Measurements from ENCODE around the gene SLC45A1.

The SLC45A1 gene

GRCh38 chr1:8324176-8324810, 6.4 kb downstream of the SLC45A1 start:
- Mint-ChIP-seq H3K4me1 (no peaks in the 10 kb centered on the region), H3K4me3 (no peak overlapping the region), H3K27ac (no peak overlapping the region), H3K27me3 (no peaks in the 10 kb centered on the region), H3K36me3 (no peaks in the 10 kb centered on the region), H3K9me3 (no peaks in the 10 kb centered on the region)

- H3K9me3 Mint-ChIP-seq: no peaks in the 10 kb centered on the region
- H3K4me3 Mint-ChIP-seq: no peak overlapping the region
- no peak overlapping the region for H3K27ac Mint-ChIP-seq
- H3K27me3 Mint-ChIP-seq: no peaks in the 10 kb centered on the region
- H3K36me3 Mint-ChIP-seq: no peaks in the 10 kb centered on the region
- H3K4me1 Mint-ChIP-seq: no peaks in the 10 kb centered on the region
These were observed 7.9 kb downstream of the SLC45A1 start for GRCh38 chr1:8325771-8326170.

- Mint-ChIP-seq H3K4me1 (no peaks in the 10 kb centered on the region), H3K27ac (no peak overlapping the region), H3K4me3 (no peak overlapping the region), H3K36me3 (no peaks in the 10 kb centered on the region), H3K9me3 (no peaks in the 10 kb centered on the region), H3K27me3 (no peaks in the 10 kb centered on the region)
These were observed 8.4 kb downstream of the SLC45A1 start for GRCh38 chr1:8326265-8326664.

- no peaks in the 10 kb centered on the region for H3K36me3 Mint-ChIP-seq
- no peaks in the 10 kb centered on the region for H3K9me3 Mint-ChIP-seq
- no peaks in the 10 kb centered on the region for H3K4me1 Mint-ChIP-seq
- H3K4me3 Mint-ChIP-seq: no peak overlapping the region
- H3K27ac Mint-ChIP-seq: no peak overlapping the region
- H3K27me3 Mint-ChIP-seq: no peaks in the 10 kb centered on the region
These were observed 10.4 kb downstream of the SLC45A1 start for GRCh38 chr1:8328271-8328670.

- Mint-ChIP-seq H3K9me3 (no peaks in the 10 kb centered on the region), H3K27ac (no peak overlapping the region), H3K4me3 (no peak overlapping the region)
These were observed 11.5 kb downstream of the SLC45A1 start for GRCh38 chr1:8329439-8329838.

GRCh38 chr1:8329858-8330257, 11.9 kb downstream of the SLC45A1 start:
- Mint-ChIP-seq H3K27ac (no peak overlapping the region), H3K9me3 (no peaks in the 10 kb centered on the region), H3K27me3 (no peaks in the 10 kb centered on the region), H3K36me3 (no peaks in the 10 kb centered on the region), H3K4me3 (no peak overlapping the region), H3K4me1 (no peaks in the 10 kb centered on the region)

More at GRCh38 chr1:8329439-8329838, 11.5 kb downstream of the SLC45A1 start:
- Mint-ChIP-seq H3K27me3 (no peaks in the 10 kb centered on the region), H3K36me3 (no peaks in the 10 kb centered on the region), H3K4me1 (no peaks in the 10 kb centered on the region)

- no peaks in the 10 kb centered on the region for H3K36me3 Mint-ChIP-seq
- H3K27ac Mint-ChIP-seq: no peak overlapping the region
- no peaks in the 10 kb centered on the region for H3K27me3 Mint-ChIP-seq
- no peak overlapping the region for H3K4me3 Mint-ChIP-seq
- no peaks in the 10 kb centered on the region for H3K9me3 Mint-ChIP-seq
- H3K4me1 Mint-ChIP-seq: no peaks in the 10 kb centered on the region
These were observed 12.6 kb downstream of the SLC45A1 start for GRCh38 chr1:8330271-8331125.

- Mint-ChIP-seq H3K4me1 (no peaks in the 10 kb centered on the region), H3K4me3 (no peak overlapping the region), H3K9me3 (no peaks in the 10 kb centered on the region), H3K36me3 (peaks cover 2% of the 10 kb centered on the region), H3K27me3 (no peaks in the 10 kb centered on the region), H3K27ac (no peak overlapping the region)
These were observed 14.9 kb downstream of the SLC45A1 start for GRCh38 chr1:8332806-8333205.

GRCh38 chr1:8333246-8333987, 15.5 kb downstream of the SLC45A1 start:
- Mint-ChIP-seq H3K27ac (no peak overlapping the region), H3K4me3 (no peak overlapping the region), H3K36me3 (peaks cover 2% of the 10 kb centered on the region), H3K9me3 (no peaks in the 10 kb centered on the region), H3K4me1 (no peaks in the 10 kb centered on the region), H3K27me3 (no peaks in the 10 kb centered on the region)

- Mint-ChIP-seq H3K36me3 (peaks cover 2% of the 10 kb centered on the region), H3K4me3 (no peak overlapping the region), H3K9me3 (no peaks in the 10 kb centered on the region), H3K27ac (no peak overlapping the region), H3K4me1 (no peaks in the 10 kb centered on the region), H3K27me3 (no peaks in the 10 kb centered on the region)
These were observed 16.4 kb downstream of the SLC45A1 start for GRCh38 chr1:8334106-8334851.

GRCh38 chr1:8335246-8335645, 17.3 kb downstream of the SLC45A1 start:
- no peak overlapping the region for H3K27ac Mint-ChIP-seq
- H3K4me3 Mint-ChIP-seq: no peak overlapping the region
- H3K36me3 Mint-ChIP-seq: peaks cover 5% of the 10 kb centered on the region
- H3K27me3 Mint-ChIP-seq: no peaks in the 10 kb centered on the region
- no peaks in the 10 kb centered on the region for H3K9me3 Mint-ChIP-seq
- H3K4me1 Mint-ChIP-seq: no peaks in the 10 kb centered on the region

GRCh38 chr1:8337776-8338525, 20.0 kb downstream of the SLC45A1 start:
- H3K9me3 Mint-ChIP-seq: no peaks in the 10 kb centered on the region
- no peaks in the 10 kb centered on the region for H3K27me3 Mint-ChIP-seq
- no peaks in the 10 kb centered on the region for H3K4me1 Mint-ChIP-seq
- H3K27ac Mint-ChIP-seq: no peak overlapping the region
- H3K36me3 Mint-ChIP-seq: peaks cover 7% of the 10 kb centered on the region
- no peak overlapping the region for H3K4me3 Mint-ChIP-seq

GRCh38 chr1:8338526-8339202, 20.8 kb downstream of the SLC45A1 start:
- no peaks in the 10 kb centered on the region for H3K9me3 Mint-ChIP-seq
- H3K36me3 Mint-ChIP-seq: peaks cover 7% of the 10 kb centered on the region
- H3K4me3 Mint-ChIP-seq: no peak overlapping the region
- no peaks in the 10 kb centered on the region for H3K27me3 Mint-ChIP-seq
- H3K4me1 Mint-ChIP-seq: no peaks in the 10 kb centered on the region
- no peak overlapping the region for H3K27ac Mint-ChIP-seq

- H3K9me3 Mint-ChIP-seq: no peaks in the 10 kb centered on the region
- no peaks in the 10 kb centered on the region for H3K27me3 Mint-ChIP-seq
- H3K36me3 Mint-ChIP-seq: peaks cover 7% of the 10 kb centered on the region
- H3K4me1 Mint-ChIP-seq: no peaks in the 10 kb centered on the region
- H3K27ac Mint-ChIP-seq: no peak overlapping the region
- H3K4me3 Mint-ChIP-seq: no peak overlapping the region
These were observed 21.3 kb downstream of the SLC45A1 start for GRCh38 chr1:8339203-8339600.

Measured in activated naive CD4-positive, alpha-beta T cell treated with anti-CD3 and anti-CD28 coated beads, Interleukin-2, amount 50 U/mL, for 24 hours (primary cell).